SK-N-SH (cell line): Measurements from ENCODE around the gene SPON1. TPM values are rescaled to one million over a fixed set of nuclear protein-coding genes. Genes with fewer than 3 reads are reported as not detected.

Experiments used
- CTCF ChIA-PET: fragments of 300-600, 350-600 bp; formaldehyde crosslinking; extraction: SDS; loops from one replicate; lab custom pipeline; 2021; lab: Yijun Ruan, JAX
- POLR2A ChIA-PET: fragments of 350-600 bp; sonication (Branson Sonifier 250); formaldehyde crosslinking; extraction: SDS; loops from one replicate; lab custom pipeline; 2020; ENCODE audit warnings: antibody characterized with exemption, inconsistent platforms; lab: Yijun Ruan, JAX
- DNase-seq: peaks from one replicate; pipeline ENCODE4 v3.0.0; 2012
- H2AFZ ChIP-seq: fragments of 200-600 bp; sonication (generic); 2 replicates; pipeline ENCODE4 v1.8.1; 2016; ENCODE audit warnings: antibody characterized with exemption, mild to moderate bottlenecking, low read depth
- H3F3A ChIP-seq: fragments of 200-600 bp; sonication (generic); replicated peaks from 2 replicates; pipeline ENCODE3; 2016; ENCODE audit warnings: antibody characterized with exemption, mild to moderate bottlenecking; ENCODE audit not compliant: insufficient read depth
- H3K27ac ChIP-seq, 2 experiments: fragments of 200-500 bp in 1 of 2; fragments of 200-600 bp in 1 of 2; sonication (Bioruptor generic) in 1 of 2; sonication (generic), shearing (Covaris generic) in 1 of 2; 2 replicates each; pipeline versions ENCODE4 v1.5.1 to v1.6.1; 2014 to 2016; ENCODE audit warnings: low read depth in 2 of 2, inconsistent platforms in 1 of 2, low read length in 1 of 2, mild to moderate bottlenecking in 1 of 2, mixed read lengths in 1 of 2
- H3K27me3 ChIP-seq: fragments of 200-600 bp; sonication (generic), shearing (Covaris generic); 2 replicates; pipeline ENCODE4 v1.6.1; 2016; ENCODE audit warnings: mixed run types; ENCODE audit not compliant: insufficient read depth
- H3K36me3 ChIP-seq, 2 experiments: fragments of 200-500 bp in 1 of 2; fragments of 200-600 bp in 1 of 2; sonication (Bioruptor generic) in 1 of 2; sonication (generic) in 1 of 2; replicated peaks in 1 of 2; 2 replicates each; pipeline versions ENCODE3 to v1.5.1; 2014 to 2016; ENCODE audit warnings: low read length in 1 of 2, mild to moderate bottlenecking in 1 of 2; ENCODE audit not compliant: insufficient read depth in 2 of 2, control insufficient read depth in 1 of 2
- H3K4me1 ChIP-seq, 2 experiments: fragments of 200-500 bp in 1 of 2; fragments of 200-600 bp in 1 of 2; sonication (Bioruptor generic) in 1 of 2; sonication (generic), shearing (Covaris generic) in 1 of 2; 2 replicates each; pipeline versions ENCODE4 v1.5.1 to v1.6.1; 2014 to 2016; ENCODE audit warnings: low read depth in 1 of 2, low read length in 1 of 2, mixed run types in 1 of 2; ENCODE audit not compliant: insufficient read depth in 2 of 2, control insufficient read depth in 1 of 2
- H3K4me2 ChIP-seq: fragments of 200-600 bp; sonication (generic), shearing (Covaris generic); 2 replicates; pipeline ENCODE4 v1.6.1; 2017; ENCODE audit warnings: mixed run types
- H3K4me3 ChIP-seq, 2 experiments: fragments of 200-500 bp in 1 of 2; fragments of 200-600 bp in 1 of 2; sonication (Bioruptor generic) in 1 of 2; sonication (generic), shearing (Covaris generic) in 1 of 2; 2 replicates each; pipeline versions ENCODE4 v1.5.1 to v1.8.1; 2014 to 2016; ENCODE audit warnings: low read depth in 2 of 2, inconsistent platforms in 1 of 2, low read length in 1 of 2, mild to moderate bottlenecking in 1 of 2, mixed read lengths in 1 of 2, moderate library complexity in 1 of 2
- H3K79me2 ChIP-seq: fragments of 200-600 bp; sonication (generic); 2 replicates; pipeline ENCODE4 v1.8.1; 2017; ENCODE audit warnings: mild to moderate bottlenecking; ENCODE audit not compliant: insufficient read depth
- H3K9ac ChIP-seq: fragments of 200-600 bp; sonication (generic); 2 replicates; pipeline ENCODE4 v1.6.1; 2017; ENCODE audit warnings: mixed run types
- H3K9me2 ChIP-seq: fragments of 200-600 bp; sonication (generic); 2 replicates; pipeline ENCODE4 v1.6.1; 2017; ENCODE audit warnings: mixed run types
- H3K9me3 ChIP-seq: fragments of 200-600 bp; sonication (generic); 2 replicates; pipeline ENCODE4 v1.6.1; 2017; ENCODE audit warnings: mixed run types, mild to moderate bottlenecking, moderate library complexity
- H4K20me1 ChIP-seq: fragments of 200-600 bp; sonication (generic); 2 replicates; pipeline ENCODE4 v1.6.1; 2017; ENCODE audit warnings: mild to moderate bottlenecking, mixed run types; ENCODE audit not compliant: insufficient read depth
- CHD2 ChIP-seq: fragments of 150-350 bp; IDR thresholded peaks from 2 replicates; pipeline ENCODE4 v1.6.1; 2018; ENCODE audit warnings: low read length; ENCODE audit not compliant: partially characterized antibody
- EP300 ChIP-seq, 2 experiments: IDR thresholded peaks; 2 replicates each; pipeline versions ENCODE4 v1.4.0 to v1.6.1; 2012; ENCODE audit warnings: borderline replicate concordance in 1 of 2, low read depth in 1 of 2, low read length in 1 of 2
- FOSL2 ChIP-seq: IDR thresholded peaks from 2 replicates; pipeline ENCODE4 v1.4.0; 2012; ENCODE audit warnings: low read depth, mild to moderate bottlenecking, moderate library complexity, borderline replicate concordance
- JUND ChIP-seq: IDR thresholded peaks from 2 replicates; pipeline ENCODE4 v1.4.0; 2012
- NFIC ChIP-seq: IDR thresholded peaks from 2 replicates; pipeline ENCODE4 v1.4.0; 2012; ENCODE audit warnings: borderline replicate concordance
- NRF1 ChIP-seq: IDR thresholded peaks from 2 replicates; pipeline ENCODE4 v1.6.1; 2012; ENCODE audit warnings: low read depth, mild to moderate bottlenecking, low read length
- RAD21 ChIP-seq: IDR thresholded peaks from 2 replicates; pipeline ENCODE4 v1.6.1; 2012; ENCODE audit warnings: mild to moderate bottlenecking, low read length
- RXRA ChIP-seq: IDR thresholded peaks from 2 replicates; pipeline ENCODE4 v1.4.0; 2012; ENCODE audit warnings: low read depth, mild to moderate bottlenecking, borderline replicate concordance
- SMC3 ChIP-seq: IDR thresholded peaks from 2 replicates; pipeline ENCODE4 v1.6.1; 2012; ENCODE audit warnings: low read depth, low read length, improper control_type of control experiment
- TEAD4 ChIP-seq: IDR thresholded peaks from 2 replicates; pipeline ENCODE4 v1.4.0; 2012; ENCODE audit warnings: mild to moderate bottlenecking, borderline replicate concordance; ENCODE audit not compliant: insufficient read depth
- ZBTB33 ChIP-seq: IDR thresholded peaks from 2 replicates; pipeline ENCODE4 v1.4.0; 2012; ENCODE audit warnings: low read depth, borderline replicate concordance
- WGBS: methylation state at CpG from one replicate; pipeline ENCODE4 v1.1.6; 2017; ENCODE audit warnings: low lambda C conversion rate; 5-methylcytosine and 5-hydroxymethylcytosine counted together
- polyA plus RNA-seq, 3 experiments: library from polyadenylated mRNA; depleted of rRNA; stranded (reverse); fragments of >200 nt; gene quantifications; 2 replicates each; pipeline ENCODE4 v1.2.3, GENCODE V29; 2012
- TF ChIP-seq, protein P1 (sequence below): fragments of 200-600 bp; sonication (generic); IDR thresholded peaks from 2 replicates; pipeline ENCODE4 v1.6.1; 2017; ENCODE audit warnings: antibody characterized with exemption, mild to moderate bottlenecking, moderate library complexity
- TF ChIP-seq, protein P2 (sequence below): fragments of 150-350 bp; IDR thresholded peaks from 2 replicates; pipeline ENCODE4 v1.6.1; 2016; ENCODE audit warnings: mild to moderate bottlenecking, low read depth, low read length

SPON1 gene
- polyA plus RNA-seq, 1 of the 3 experiments (the other 2 are of a cell fraction), result not detected

DNA sequence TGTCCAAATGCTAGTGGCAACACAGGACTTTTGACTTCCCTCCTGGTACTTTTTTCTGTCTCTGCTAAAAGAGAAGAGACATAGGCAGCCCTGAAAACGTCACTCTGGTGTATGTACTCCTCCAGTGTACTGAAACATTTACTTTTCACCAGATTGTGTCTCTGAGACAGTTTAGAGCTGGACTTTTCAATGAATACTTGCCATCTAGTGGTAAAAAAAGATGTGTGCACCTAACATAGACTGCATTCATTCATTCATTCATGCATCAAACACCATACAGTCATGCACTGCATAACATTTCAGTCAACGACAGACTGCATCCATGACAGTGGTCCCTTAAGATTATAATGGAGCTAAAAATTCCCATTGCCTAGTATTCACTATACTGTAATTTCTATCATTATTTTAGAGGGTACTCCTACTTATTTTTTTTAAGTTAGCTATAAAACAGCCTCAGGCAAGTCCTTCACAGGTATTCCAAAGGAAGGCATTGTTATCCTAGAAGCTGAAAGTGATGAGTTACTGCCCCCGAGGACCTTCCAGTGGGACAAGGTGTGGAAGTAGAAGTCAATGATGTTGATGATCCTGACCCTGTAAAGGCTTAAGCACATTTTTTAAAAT lies 186.2 kb downstream of the SPON1 start:
- H3K4me3 ChIP-seq, result no peak overlapping the region
- ChIA-PET POLR2A (interaction anchor here (0.6 kb wide), 1 partner anchor 192 kb away, joined by 4 read pairs; no protein-coding TSS in a partner anchor), CTCF (interaction anchor here (0.6 to 5.5 kb wide), 38 partner anchors 9 to 388 kb away, joined by 3 to 75 read pairs (median 4); partner anchors contain the start of gene SPON1)
- no peaks in the 10 kb centered on the region for H3K9me3 ChIP-seq
- H3K36me3 ChIP-seq, result no peaks in the 10 kb centered on the region
- H4K20me1 ChIP-seq, result no peaks in the 10 kb centered on the region
- H3K27ac ChIP-seq, result no peak overlapping the region
- H2AFZ ChIP-seq, result no peak overlapping the region
- DNase-seq, result no peak
- no peak overlapping the region for H3K9ac ChIP-seq
- H3K9me2 ChIP-seq, result no peaks in the 10 kb centered on the region
- H3K4me1 ChIP-seq, result peaks cover 0 to 10% of the 10 kb centered on the region in 2 experiments; a peak in 2 of 4 replicates
- no peak overlapping the region for H3K4me2 ChIP-seq
- H3K27me3 ChIP-seq, result no peaks in the 10 kb centered on the region
- H3K79me2 ChIP-seq, result no peaks in the 10 kb centered on the region
- WGBS, result 2% methylated on average over 3 of the region's 3 CpGs
- no peaks in the 10 kb centered on the region for H3F3A ChIP-seq
- TF ChIP-seq JUND, result no peak
- no peak for TF ChIP-seq CHD2
- peak; percentile 52 for TF ChIP-seq SMC3
- peak; percentile 70 for TF ChIP-seq RAD21
- no peak for TF ChIP-seq NRF1
- TF ChIP-seq, protein P1, sequence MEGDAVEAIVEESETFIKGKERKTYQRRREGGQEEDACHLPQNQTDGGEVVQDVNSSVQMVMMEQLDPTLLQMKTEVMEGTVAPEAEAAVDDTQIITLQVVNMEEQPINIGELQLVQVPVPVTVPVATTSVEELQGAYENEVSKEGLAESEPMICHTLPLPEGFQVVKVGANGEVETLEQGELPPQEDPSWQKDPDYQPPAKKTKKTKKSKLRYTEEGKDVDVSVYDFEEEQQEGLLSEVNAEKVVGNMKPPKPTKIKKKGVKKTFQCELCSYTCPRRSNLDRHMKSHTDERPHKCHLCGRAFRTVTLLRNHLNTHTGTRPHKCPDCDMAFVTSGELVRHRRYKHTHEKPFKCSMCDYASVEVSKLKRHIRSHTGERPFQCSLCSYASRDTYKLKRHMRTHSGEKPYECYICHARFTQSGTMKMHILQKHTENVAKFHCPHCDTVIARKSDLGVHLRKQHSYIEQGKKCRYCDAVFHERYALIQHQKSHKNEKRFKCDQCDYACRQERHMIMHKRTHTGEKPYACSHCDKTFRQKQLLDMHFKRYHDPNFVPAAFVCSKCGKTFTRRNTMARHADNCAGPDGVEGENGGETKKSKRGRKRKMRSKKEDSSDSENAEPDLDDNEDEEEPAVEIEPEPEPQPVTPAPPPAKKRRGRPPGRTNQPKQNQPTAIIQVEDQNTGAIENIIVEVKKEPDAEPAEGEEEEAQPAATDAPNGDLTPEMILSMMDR, result peak; percentile 62

DNA sequence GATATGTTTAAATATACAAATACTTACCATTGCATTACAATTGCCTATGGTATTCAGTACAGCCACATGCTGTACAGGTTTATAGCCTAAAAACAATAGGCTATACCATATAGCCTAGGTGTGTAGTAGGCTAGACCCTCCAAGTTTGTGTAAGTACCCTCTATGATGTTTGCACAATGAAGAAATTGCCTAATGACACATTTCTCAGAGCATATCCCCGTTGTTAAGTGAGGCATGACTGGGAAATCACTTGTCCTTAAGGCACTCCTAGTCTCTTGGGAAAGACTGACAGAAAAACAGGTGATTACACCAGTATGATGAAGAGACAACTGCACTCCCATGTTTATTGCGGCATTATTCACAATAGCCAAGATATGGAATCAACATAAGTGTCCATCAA lies 187.2 kb downstream of the SPON1 start:
- Histone ChIP-seq H3K9ac (no peak overlapping the region), H2AFZ (no peak overlapping the region), H3K79me2 (no peaks in the 10 kb centered on the region), H3K9me3 (no peaks in the 10 kb centered on the region), H3K4me1 (peaks cover 0 to 10% of the 10 kb centered on the region in 2 experiments; a peak in 2 of 4 replicates), H3K4me2 (no peak overlapping the region), H3K27ac (no peak overlapping the region), H4K20me1 (no peaks in the 10 kb centered on the region), H3F3A (no peaks in the 10 kb centered on the region), H3K9me2 (no peaks in the 10 kb centered on the region), H3K27me3 (no peaks in the 10 kb centered on the region), H3K36me3 (no peaks in the 10 kb centered on the region), H3K4me3 (no peak overlapping the region)
- DNase-seq, result no peak
- TF ChIP-seq FOSL2, result no peak
- TF ChIP-seq CHD2, result no peak
- no peak for TF ChIP-seq RXRA
- no peak for TF ChIP-seq NFIC
- TF ChIP-seq JUND, result no peak
- TF ChIP-seq EP300 (IDR thresholded peaks at IDR 0.05; ENCODE audit: borderline replicate concordance in 1 of 2, low read depth in 1 of 2, low read length in 1 of 2), result no peak
- TF ChIP-seq ZBTB33, result no peak
- TF ChIP-seq, protein P2, sequence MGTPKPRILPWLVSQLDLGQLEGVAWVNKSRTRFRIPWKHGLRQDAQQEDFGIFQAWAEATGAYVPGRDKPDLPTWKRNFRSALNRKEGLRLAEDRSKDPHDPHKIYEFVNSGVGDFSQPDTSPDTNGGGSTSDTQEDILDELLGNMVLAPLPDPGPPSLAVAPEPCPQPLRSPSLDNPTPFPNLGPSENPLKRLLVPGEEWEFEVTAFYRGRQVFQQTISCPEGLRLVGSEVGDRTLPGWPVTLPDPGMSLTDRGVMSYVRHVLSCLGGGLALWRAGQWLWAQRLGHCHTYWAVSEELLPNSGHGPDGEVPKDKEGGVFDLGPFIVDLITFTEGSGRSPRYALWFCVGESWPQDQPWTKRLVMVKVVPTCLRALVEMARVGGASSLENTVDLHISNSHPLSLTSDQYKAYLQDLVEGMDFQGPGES, result no peak
- TF ChIP-seq TEAD4, result no peak
- 22% methylated on average over 2 of the region's 2 CpGs for WGBS
- CTCF ChIA-PET, result interaction anchor here (0.8 to 5.5 kb wide), 19 partner anchors 11 to 378 kb away, joined by 3 to 75 read pairs (median 4); partner anchors contain the start of gene SPON1
- POLR2A ChIA-PET, result no interaction called here
